Skeletal muscle satellite cell (primary cell): Measurements from ENCODE around the gene MPRIP. TPM values are rescaled to one million over a fixed set of nuclear protein-coding genes. Genes with fewer than 3 reads are reported as not detected.
"Not testable (repeated sequence)": the region's sequence is repeated elsewhere in the genome, so short reads cannot be mapped to it uniquely, and the experiment has no call there.

Source experiments
- H3K27me3 ChIP-seq: 2 replicates; pipeline ENCODE4 v1.7.0; 2013; ENCODE audit warnings: low read length; ENCODE audit not compliant: control insufficient read depth, insufficient read depth
- H3K36me3 ChIP-seq: 2 replicates; pipeline ENCODE4 v1.7.0; 2013; ENCODE audit warnings: mild to moderate bottlenecking, control low read depth, low read length; ENCODE audit not compliant: insufficient read depth
- H3K4me1 ChIP-seq: 2 replicates; pipeline ENCODE4 v1.7.0; 2013; ENCODE audit warnings: low read length; ENCODE audit not compliant: control insufficient read depth, insufficient read depth
- H3K4me2 ChIP-seq: 2 replicates; pipeline ENCODE4 v1.7.0; 2013; ENCODE audit warnings: mild to moderate bottlenecking, low read length
- H3K4me3 ChIP-seq: 2 replicates; pipeline ENCODE4 v1.7.0; 2013; ENCODE audit warnings: low read length
- H3K9ac ChIP-seq: 2 replicates; pipeline ENCODE4 v1.7.0; 2013; ENCODE audit warnings: mild to moderate bottlenecking, low read depth, low read length, moderate library complexity
- H3K9me3 ChIP-seq: replicated peaks from 2 replicates; pipeline ENCODE4 v1.7.0; 2013; ENCODE audit warnings: mild to moderate bottlenecking, control low read depth, low read length
- total RNA-seq: library from RNA; depleted of rRNA; stranded (reverse); fragments of >200 nt; gene quantifications from 2 replicates; pipeline ENCODE4 v1.2.3, GENCODE V29; 2012; rRNA removed

Gene MPRIP
- total RNA-seq: 86.2 and 103 TPM in 2 replicates

- peak within 1 kb of the TSS; percentile 87 for H3K4me3 ChIP-seq
- no peaks in the 10 kb centered on the region for H3K27me3 ChIP-seq
- peaks cover 40% of the 10 kb centered on the region for H3K4me1 ChIP-seq
- peaks cover 6% of the 10 kb centered on the region for H3K36me3 ChIP-seq
- peak within 1 kb of the TSS; percentile 94 for H3K4me2 ChIP-seq
- H3K9me3 ChIP-seq: no peaks in the 10 kb centered on the region
- peak within 1 kb of the TSS; percentile 92 for H3K9ac ChIP-seq
Measured at GRCh38 chr17:17042384-17042736, at the start of gene MPRIP. Gene MPRIP (plus strand): TSS chr17:17042457. CDS start chr17:17042849, 392 bp downstream.

- no peaks in the 10 kb centered on the region for H3K9me3 ChIP-seq
- H3K4me2 ChIP-seq: no peak overlapping the region
- H3K9ac ChIP-seq: no peak overlapping the region
- H3K4me3 ChIP-seq: no peak overlapping the region
- H3K36me3 ChIP-seq: no peaks in the 10 kb centered on the region
- peaks cover 13% of the 10 kb centered on the region for H3K27me3 ChIP-seq
- no peaks in the 10 kb centered on the region for H3K4me1 ChIP-seq
Measured at GRCh38 chr17:16994631-16995030, 47.6 kb upstream of the MPRIP start.

GRCh38 chr17:16995930-16996329 is 46.3 kb upstream of the MPRIP start:
- Histone ChIP-seq H3K4me3 (no peak overlapping the region), H3K9me3 (no peaks in the 10 kb centered on the region), H3K4me1 (no peaks in the 10 kb centered on the region), H3K36me3 (no peaks in the 10 kb centered on the region), H3K27me3 (peaks cover 13% of the 10 kb centered on the region), H3K9ac (no peak overlapping the region), H3K4me2 (no peak overlapping the region)

GRCh38 chr17:16996726-16997125 is 45.5 kb upstream of the MPRIP start:
- not testable (repeated sequence) for H3K4me3 ChIP-seq, H3K4me2 ChIP-seq, H3K9me3 ChIP-seq, H3K9ac ChIP-seq, H3K4me1 ChIP-seq, H3K36me3 ChIP-seq
- peaks cover 13% of the 10 kb centered on the region for H3K27me3 ChIP-seq

- no peaks in the 10 kb centered on the region for H3K36me3 ChIP-seq
Measured at GRCh38 chr17:16997514-16998429, 44.5 kb upstream of the MPRIP start.

GRCh38 chr17:16999931-17000625 is 42.2 kb upstream of the MPRIP start:
- H3K36me3 ChIP-seq: no peaks in the 10 kb centered on the region
- no peak overlapping the region for H3K4me3 ChIP-seq
- H3K27me3 ChIP-seq: peaks cover 7% of the 10 kb centered on the region
- H3K4me2 ChIP-seq: no peak overlapping the region
- H3K4me1 ChIP-seq: peaks cover 3% of the 10 kb centered on the region
- H3K9ac ChIP-seq: no peak overlapping the region
- H3K9me3 ChIP-seq: no peaks in the 10 kb centered on the region

More at GRCh38 chr17:16997514-16998429, 44.5 kb upstream of the MPRIP start:
- Histone ChIP-seq H3K27me3 (peaks cover 13% of the 10 kb centered on the region), H3K9me3 (no peaks in the 10 kb centered on the region), H3K9ac (no peak overlapping the region), H3K4me1 (peaks cover 3% of the 10 kb centered on the region), H3K4me2 (no peak overlapping the region), H3K4me3 (no peak overlapping the region)

GRCh38 chr17:17001076-17001777 is 41.0 kb upstream of the MPRIP start:
- Histone ChIP-seq H3K4me2 (no peak overlapping the region), H3K27me3 (peaks cover 4% of the 10 kb centered on the region), H3K9me3 (no peaks in the 10 kb centered on the region), H3K36me3 (no peaks in the 10 kb centered on the region), H3K4me3 (no peak overlapping the region), H3K4me1 (peaks cover 3% of the 10 kb centered on the region), H3K9ac (no peak overlapping the region)

GRCh38 chr17:17001874-17002520 is 40.3 kb upstream of the MPRIP start:
- Histone ChIP-seq H3K9me3 (no peaks in the 10 kb centered on the region), H3K36me3 (no peaks in the 10 kb centered on the region), H3K4me1 (peaks cover 3% of the 10 kb centered on the region), H3K27me3 (peaks cover 4% of the 10 kb centered on the region), H3K9ac (no peak overlapping the region), H3K4me3 (no peak overlapping the region), H3K4me2 (no peak overlapping the region)

- not testable (repeated sequence) for H3K4me2 ChIP-seq, H3K4me3 ChIP-seq, H3K9me3 ChIP-seq, H3K36me3 ChIP-seq, H3K4me1 ChIP-seq, H3K27me3 ChIP-seq, H3K9ac ChIP-seq
Measured at GRCh38 chr17:17002731-17003715, 39.2 kb upstream of the MPRIP start.

GRCh38 chr17:17004251-17004996 is 37.8 kb upstream of the MPRIP start:
- Histone ChIP-seq H3K4me2 (no peak overlapping the region), H3K27me3 (no peaks in the 10 kb centered on the region), H3K9me3 (no peaks in the 10 kb centered on the region), H3K9ac (no peak overlapping the region), H3K36me3 (no peaks in the 10 kb centered on the region), H3K4me3 (no peak overlapping the region), H3K4me1 (peaks cover 8% of the 10 kb centered on the region)
